Pancreas (tissue), 10 donors: ENCODE measurements around the gene HK1. TPM values are rescaled to one million over a fixed set of nuclear protein-coding genes. Genes with fewer than 3 reads are reported as not detected.
"Not testable (repeated sequence)": the region's sequence is repeated elsewhere in the genome, so short reads cannot be mapped to it uniquely, and the experiment has no call there.

Source experiments
- ATAC-seq, 4 donors: fragments of 200-7000 bp; cut with Tn5 transposase; one replicate each; pipeline versions ENCODE4 v1.8.0 to v1.9.1; 2020; ENCODE audit warnings: mild to moderate bottlenecking in 4 of 4, moderate library complexity in 4 of 4
- DNase-seq, 6 donors: peaks; one replicate each; pipeline ENCODE4 v3.0.0-alpha.2; 2020
- FAIRE-seq: peaks from 2 replicates; lab custom pipeline; 2012; peaks lifted over from hg19 to GRCh38; lab: Jason Lieb, UNC
- H3K27ac ChIP-seq, 4 donors: fragments of 200-600 bp; sonication (generic); 1 replicate in 3 of 4; 2 replicates in 1 of 4; pipeline versions ENCODE4 v1.5.0 to v1.8.0; 2020
- H3K27me3 ChIP-seq, 4 donors: fragments of 200-600 bp; one replicate each; pipeline ENCODE4 v1.8.0; 2021
- H3K36me3 ChIP-seq, 3 donors: fragments of 200-600 bp; sonication (generic) in 1 of 3; one replicate each; pipeline versions ENCODE4 v1.5.0 to v1.8.0; 2020 to 2021
- H3K4me1 ChIP-seq, 3 donors: fragments of 200-600 bp; one replicate each; pipeline ENCODE4 v1.8.0; 2021
- H3K4me3 ChIP-seq, 4 donors: fragments of 200-600 bp; sonication (generic) in 2 of 4; one replicate each; pipeline versions ENCODE4 v1.5.0 to v1.8.0; 2020 to 2021
- H3K9me3 ChIP-seq, 4 donors: fragments of 200-600 bp; one replicate each; pipeline ENCODE4 v1.8.0; 2021
- WGBS, 2 donors: extraction: QIAGEN DNeasy Blood & Tissue Kit; methylation state at CpG; one replicate each; pipeline ENCODE4 v1.1.7; 2013; 5-methylcytosine and 5-hydroxymethylcytosine counted together
- intact Hi-C, 3 donors: fragments of 100-400 bp; cut with DNase I; formaldehyde crosslinking; loops; one replicate each; pipeline versions ENCODE4 v1.11.1 to v1.14.2; 2022
- polyA plus RNA-seq, 2 donors: library from polyadenylated mRNA; stranded (reverse); fragments of 200-250 nt; gene quantifications; one replicate each; pipeline ENCODE4 v1.2.3, GENCODE V29; 2013
- total RNA-seq, 6 donors: library from RNA; stranded (reverse); fragmentation: NEBNext Ultra II Directional in 4 of 6; extraction: Animal tissue kit (Norgen Biotek cat#: 25700) in 4 of 6; gene quantifications; one replicate each; pipeline versions ENCODE4 v1.2.1 to v1.2.4, GENCODE V29; 2021 to 2023
- TF ChIP-seq, protein P1 (sequence below), 4 donors: fragments of 200-600 bp; sonication (generic) in 3 of 4; IDR thresholded peaks; one replicate each; pipeline versions ENCODE4 v1.5.0 to v1.8.0; 2021; ENCODE audit warnings: antibody characterized with exemption in 4 of 4
- donor health status: healthy with polysubstance abuse.
- donor health status: DM: no; HTN: no; CAD: no; lungs with moderate emphysema.
- donor health status: DM: no; HTN: no; CAD: no.
- donor health status: control.
- donor health status: control.
- donor health status: Bipolar disorder and iron deficiency.
- donor health status: DM: yes; HTN: yes; CAD: no.
- donor health status: DM: no; HTN: no; CAD: no.
- donor health status: DM: no; HTN: no; CAD: no.
- donor health status: DM: yes; HTN: yes; CAD: no.

HK1 gene
- total and polyA plus RNA-seq, 8 donors: 6.7 to 18.1 (median 8.6) TPM

DNA sequence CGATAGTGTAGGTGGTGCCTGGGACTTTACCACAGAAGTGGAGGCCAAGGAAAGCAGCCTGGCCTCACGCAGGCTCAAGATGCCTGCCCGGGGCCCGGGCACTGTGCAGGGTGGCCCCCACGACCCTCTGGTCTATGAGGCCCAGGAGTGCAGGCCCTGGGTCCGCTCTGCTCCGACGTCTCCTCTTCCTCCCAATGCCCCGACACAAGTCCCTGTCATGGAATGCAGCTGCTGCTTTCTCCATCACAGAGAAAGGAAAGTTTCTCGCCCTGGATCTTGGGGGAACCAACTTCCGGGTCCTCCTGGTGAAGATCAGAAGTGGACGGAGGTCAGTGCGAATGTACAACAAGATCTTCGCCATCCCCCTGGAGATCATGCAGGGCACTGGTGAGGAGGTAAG is 28.3 kb upstream of the HK1 start:
- ATAC-seq (no peak), FAIRE-seq (no peak), DNase-seq (no peak)
- intact Hi-C loops: no loop called here
- Histone ChIP-seq H3K27ac (no peak overlapping the region), H3K4me1 (no peaks in the 10 kb centered on the region), H3K27me3 (no peaks in the 10 kb centered on the region), H3K4me3 (no peak overlapping the region), H3K36me3 (no peaks in the 10 kb centered on the region), H3K9me3 (no peaks in the 10 kb centered on the region)
- TF ChIP-seq, protein P1, sequence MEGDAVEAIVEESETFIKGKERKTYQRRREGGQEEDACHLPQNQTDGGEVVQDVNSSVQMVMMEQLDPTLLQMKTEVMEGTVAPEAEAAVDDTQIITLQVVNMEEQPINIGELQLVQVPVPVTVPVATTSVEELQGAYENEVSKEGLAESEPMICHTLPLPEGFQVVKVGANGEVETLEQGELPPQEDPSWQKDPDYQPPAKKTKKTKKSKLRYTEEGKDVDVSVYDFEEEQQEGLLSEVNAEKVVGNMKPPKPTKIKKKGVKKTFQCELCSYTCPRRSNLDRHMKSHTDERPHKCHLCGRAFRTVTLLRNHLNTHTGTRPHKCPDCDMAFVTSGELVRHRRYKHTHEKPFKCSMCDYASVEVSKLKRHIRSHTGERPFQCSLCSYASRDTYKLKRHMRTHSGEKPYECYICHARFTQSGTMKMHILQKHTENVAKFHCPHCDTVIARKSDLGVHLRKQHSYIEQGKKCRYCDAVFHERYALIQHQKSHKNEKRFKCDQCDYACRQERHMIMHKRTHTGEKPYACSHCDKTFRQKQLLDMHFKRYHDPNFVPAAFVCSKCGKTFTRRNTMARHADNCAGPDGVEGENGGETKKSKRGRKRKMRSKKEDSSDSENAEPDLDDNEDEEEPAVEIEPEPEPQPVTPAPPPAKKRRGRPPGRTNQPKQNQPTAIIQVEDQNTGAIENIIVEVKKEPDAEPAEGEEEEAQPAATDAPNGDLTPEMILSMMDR (IDR thresholded peaks at IDR 0.05): no peak
- 85 to 94% methylated on average over 14 of the region's 14 CpGs for WGBS, 2 donors

DNA sequence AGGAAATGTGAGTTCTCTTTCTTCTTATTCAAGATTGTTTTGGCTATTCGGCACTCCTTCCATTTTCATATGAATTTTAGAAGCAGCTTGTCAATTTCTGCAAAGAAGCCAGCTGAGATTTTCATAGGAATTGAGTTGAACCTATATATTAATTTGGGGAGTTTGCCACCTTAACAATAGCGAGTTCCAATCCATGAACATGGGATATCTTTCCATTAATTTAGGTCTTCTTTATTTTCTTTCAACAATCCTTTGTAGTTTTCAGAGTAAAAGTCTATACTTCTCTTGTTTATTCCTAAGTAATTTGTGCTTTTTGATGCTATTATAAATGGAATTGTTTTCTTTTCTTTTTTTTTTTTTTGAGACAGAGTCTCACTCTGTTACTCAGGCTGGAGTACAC is 26.9 kb upstream of the HK1 start:
- FAIRE-seq, ATAC-seq, H3K27me3 ChIP-seq, DNase-seq, H3K4me1 ChIP-seq, intact Hi-C loops, H3K4me3 ChIP-seq, H3K36me3 ChIP-seq, H3K27ac ChIP-seq, H3K9me3 ChIP-seq: not testable (repeated sequence)
- WGBS, 2 donors: 84 to 97% methylated on average over 2 of the region's 2 CpGs

DNA sequence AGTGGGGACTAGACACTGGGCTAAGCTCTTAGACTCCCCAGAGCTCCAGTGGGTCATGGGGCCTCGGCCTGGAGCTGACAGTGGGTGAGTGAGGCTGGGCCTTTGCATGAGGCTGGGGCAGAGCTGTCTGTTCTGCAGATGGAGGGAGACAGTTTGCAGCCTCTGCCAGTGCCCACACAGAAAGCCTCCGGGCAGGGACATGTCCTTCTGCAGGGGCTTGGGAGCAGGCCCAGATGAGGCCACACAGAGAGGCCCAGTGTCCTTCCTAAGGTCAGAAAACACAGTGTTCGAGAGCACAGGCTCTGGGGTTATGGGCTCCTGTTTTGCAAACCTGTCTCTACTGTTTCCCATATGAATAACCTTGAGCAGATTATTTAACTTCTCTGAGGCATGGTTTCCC is 25.1 kb upstream of the HK1 start:
- Histone ChIP-seq H3K4me1 (peaks cover 0 to 4% (median 4%) of the 10 kb centered on the region in 3 donors), H3K36me3 (no peaks in the 10 kb centered on the region), H3K9me3 (no peaks in the 10 kb centered on the region), H3K27ac (no peak overlapping the region), H3K27me3 (no peaks in the 10 kb centered on the region), H3K4me3 (no peak overlapping the region)
- ATAC-seq (no peak), DNase-seq (no peak), FAIRE-seq (no peak)
- TF ChIP-seq, protein P1 (IDR thresholded peaks at IDR 0.05): no peak
- WGBS, 2 donors: 59 to 88% methylated on average over 3 of the region's 3 CpGs
- intact Hi-C loops: no loop called here

DNA sequence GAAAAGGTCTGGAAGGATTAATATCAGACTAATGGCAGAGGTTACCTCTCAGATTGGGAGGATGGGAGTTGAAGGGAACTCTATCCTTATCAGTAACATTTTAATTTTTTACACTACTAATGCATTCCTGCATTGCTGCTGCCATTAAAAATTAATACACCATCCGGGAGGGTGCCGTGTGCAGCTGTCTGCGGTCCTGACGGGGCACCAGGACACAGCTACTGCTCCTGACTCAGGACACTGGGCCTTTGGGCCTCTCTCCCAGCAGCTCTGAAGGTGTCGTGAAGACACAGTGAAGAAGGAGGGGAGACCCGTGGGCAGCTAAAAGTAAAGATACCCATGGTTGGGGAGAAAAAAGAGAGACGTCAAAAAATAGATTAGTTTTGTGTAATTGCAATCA is 23.4 kb upstream of the HK1 start:
- Histone ChIP-seq H3K9me3 (no peaks in the 10 kb centered on the region), H3K4me3 (no peak overlapping the region), H3K27me3 (no peaks in the 10 kb centered on the region), H3K36me3 (no peaks in the 10 kb centered on the region), H3K27ac (no peak overlapping the region), H3K4me1 (peaks cover 0 to 4% (median 4%) of the 10 kb centered on the region in 3 donors)
- DNase-seq (no peak), FAIRE-seq (no peak), ATAC-seq (no peak)
- 62 to 80% methylated on average over 7 of the region's 7 CpGs for WGBS, 2 donors
- TF ChIP-seq, protein P1 (IDR thresholded peaks at IDR 0.05): no peak
- intact Hi-C loops: no loop called here

DNA sequence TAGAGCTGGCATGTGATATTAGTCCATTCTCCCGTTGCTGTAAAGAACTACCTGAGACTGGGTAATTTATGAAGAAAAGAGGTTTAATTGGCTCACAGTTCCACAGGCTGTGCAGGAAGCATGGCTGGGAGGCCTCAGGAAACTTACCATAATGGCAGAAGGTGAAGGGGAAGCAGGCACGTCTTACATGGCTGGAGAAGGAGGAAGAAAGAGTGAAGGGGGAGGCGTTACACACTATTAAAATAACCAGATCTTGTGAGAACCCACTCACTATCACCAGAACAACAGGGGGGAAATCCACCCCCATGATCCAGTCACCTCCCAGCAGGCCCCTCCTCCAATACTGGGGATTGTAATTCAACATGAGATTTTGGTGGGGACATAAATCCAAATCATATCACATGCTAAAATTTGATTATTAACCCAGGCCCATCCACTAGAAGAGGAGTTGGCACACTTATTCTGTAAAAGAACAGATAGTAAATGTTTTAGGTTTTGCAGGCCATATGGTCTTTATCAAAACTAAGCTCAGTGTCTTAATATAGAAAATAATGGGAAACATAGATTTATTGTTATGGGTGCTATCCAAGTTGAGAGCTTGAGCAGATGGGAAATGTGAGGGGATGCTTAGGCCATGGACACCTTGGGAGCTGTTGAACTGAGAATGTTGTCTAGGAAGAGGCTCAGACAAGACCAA is 18.6 kb upstream of the HK1 start:
- no peak overlapping the region for H3K27ac ChIP-seq
- TF ChIP-seq, protein P1 (IDR thresholded peaks at IDR 0.05): no peak
- peaks cover 0 to 4% (median 4%) of the 10 kb centered on the region in 3 donors for H3K4me1 ChIP-seq
- no peaks in the 10 kb centered on the region for H3K36me3 ChIP-seq
- intact Hi-C loops: no loop called here
- H3K27me3 ChIP-seq: no peaks in the 10 kb centered on the region
- no peak overlapping the region for H3K4me3 ChIP-seq
- no peak for DNase-seq
- ATAC-seq: no peak
- 85 to 95% methylated on average over 3 of the region's 3 CpGs for WGBS, 2 donors
- FAIRE-seq: no peak
- H3K9me3 ChIP-seq: no peaks in the 10 kb centered on the region
